Measurements from ENCODE around the gene EVX1. TPM values are rescaled to one million over a fixed set of nuclear protein-coding genes. Genes with fewer than 3 reads are reported as not detected.

The EVX1 gene
- total RNA-seq, 6 donors from 2014 or later, result not detected

GRCh38 chr7:27215356-27215755 is 27.2 kb upstream of the EVX1 start:
- WGBS, 2 donors, result 81 to 85% methylated on average over 2 of the region's 2 CpGs
- Histone ChIP-seq H3K4me1 (peaks cover 11 to 19% (median 15%) of the 10 kb centered on the region in 4 donors), H3K9me3 (no peaks in the 10 kb centered on the region), H3K27ac (no peak overlapping the region), H3K36me3 (no peaks in the 10 kb centered on the region), H3K27me3 (peaks cover 0 to 56% (median 31%) of the 10 kb centered on the region in 4 donors), H3K4me3 (no peak overlapping the region)
- ATAC-seq (ENCODE audit: low FRiP score in 2 of 2) (no peak), DNase-seq (no peak)
- TF ChIP-seq EP300 (IDR thresholded peaks at IDR 0.05) (no peak), POLR2AphosphoS5 (IDR thresholded peaks at IDR 0.05) (no peak), POLR2A (IDR thresholded peaks at IDR 0.05) (no peak)
- TF ChIP-seq, protein P1, sequence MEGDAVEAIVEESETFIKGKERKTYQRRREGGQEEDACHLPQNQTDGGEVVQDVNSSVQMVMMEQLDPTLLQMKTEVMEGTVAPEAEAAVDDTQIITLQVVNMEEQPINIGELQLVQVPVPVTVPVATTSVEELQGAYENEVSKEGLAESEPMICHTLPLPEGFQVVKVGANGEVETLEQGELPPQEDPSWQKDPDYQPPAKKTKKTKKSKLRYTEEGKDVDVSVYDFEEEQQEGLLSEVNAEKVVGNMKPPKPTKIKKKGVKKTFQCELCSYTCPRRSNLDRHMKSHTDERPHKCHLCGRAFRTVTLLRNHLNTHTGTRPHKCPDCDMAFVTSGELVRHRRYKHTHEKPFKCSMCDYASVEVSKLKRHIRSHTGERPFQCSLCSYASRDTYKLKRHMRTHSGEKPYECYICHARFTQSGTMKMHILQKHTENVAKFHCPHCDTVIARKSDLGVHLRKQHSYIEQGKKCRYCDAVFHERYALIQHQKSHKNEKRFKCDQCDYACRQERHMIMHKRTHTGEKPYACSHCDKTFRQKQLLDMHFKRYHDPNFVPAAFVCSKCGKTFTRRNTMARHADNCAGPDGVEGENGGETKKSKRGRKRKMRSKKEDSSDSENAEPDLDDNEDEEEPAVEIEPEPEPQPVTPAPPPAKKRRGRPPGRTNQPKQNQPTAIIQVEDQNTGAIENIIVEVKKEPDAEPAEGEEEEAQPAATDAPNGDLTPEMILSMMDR (IDR thresholded peaks at IDR 0.05), result no peak

DNA sequence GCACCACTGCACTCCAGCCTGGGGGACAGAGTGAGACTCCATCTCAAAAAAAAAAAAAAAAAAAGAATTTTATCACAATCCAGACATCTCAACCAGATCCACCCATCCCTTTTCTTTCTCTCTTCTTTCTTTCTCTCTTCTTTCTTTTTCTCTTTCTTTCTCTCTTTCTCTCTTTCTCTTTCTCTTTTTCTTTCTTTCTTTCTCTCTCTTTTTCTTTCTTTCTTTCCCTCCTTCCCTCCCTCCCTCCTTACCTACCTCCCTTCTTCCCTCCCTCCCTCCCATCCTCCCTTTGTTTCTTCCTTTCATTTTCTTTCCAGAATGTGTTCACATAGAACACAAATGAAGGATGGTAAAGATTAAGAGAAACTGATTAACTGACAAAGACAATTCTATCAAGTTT is 24.7 kb upstream of the EVX1 start:
- Histone ChIP-seq H3K27me3 (peaks cover 2 to 56% (median 19%) of the 10 kb centered on the region in 4 donors), H3K9me3 (no peaks in the 10 kb centered on the region), H3K27ac (no peak overlapping the region), H3K4me3 (no peak overlapping the region), H3K4me1 (peaks cover 6 to 11% (median 10%) of the 10 kb centered on the region in 4 donors), H3K36me3 (no peaks in the 10 kb centered on the region)
- TF ChIP-seq POLR2AphosphoS5 (IDR thresholded peaks at IDR 0.05), result no peak
- DNase-seq (no peak), ATAC-seq (ENCODE audit: low FRiP score in 2 of 2) (no peak)

GRCh38 chr7:27219821-27220220 is 22.8 kb upstream of the EVX1 start:
- no peak for ATAC-seq (ENCODE audit: low FRiP score in 2 of 2)

DNA sequence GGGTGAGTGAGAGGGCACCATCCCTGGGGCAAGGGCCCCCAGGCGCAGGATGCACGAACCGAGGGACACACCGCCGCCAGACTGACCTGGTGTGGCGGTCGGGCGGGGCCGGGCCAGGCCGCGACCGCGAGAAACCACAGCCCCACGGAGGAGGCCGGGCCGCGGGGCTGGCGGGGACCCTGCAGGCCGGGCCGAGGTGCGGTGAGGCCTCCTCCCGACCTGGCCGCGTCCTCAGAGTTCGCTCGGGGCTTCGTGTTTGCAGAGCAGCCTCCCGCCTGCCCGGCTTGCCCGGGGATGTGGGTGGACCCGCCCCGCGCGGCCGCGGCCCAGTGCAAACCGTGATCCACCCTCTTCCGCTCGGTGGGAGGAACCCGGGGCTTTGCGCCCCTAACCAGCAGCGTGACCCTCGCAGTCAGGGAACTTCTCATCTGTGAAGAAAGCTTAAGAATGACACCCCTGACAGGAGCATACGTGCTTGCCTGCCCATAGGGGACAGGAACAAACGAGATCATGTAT is 22.1 kb upstream of the EVX1 start:
- WGBS, 2 donors, result 12 to 47% methylated on average over 2 to 40 of the region's 45 CpGs
- DNase-seq (peak in 1 of 2 donors; percentile 81), ATAC-seq (ENCODE audit: low FRiP score in 2 of 2) (no peak)
- Histone ChIP-seq H3K9me3 (no peaks in the 10 kb centered on the region), H3K4me1 (peaks cover 3 to 9% (median 5%) of the 10 kb centered on the region in 4 donors), H3K27me3 (peaks cover 2 to 58% (median 20%) of the 10 kb centered on the region in 4 donors), H3K4me3 (no peak overlapping the region), H3K27ac (no peak overlapping the region), H3K36me3 (no peaks in the 10 kb centered on the region)
- TF ChIP-seq EP300 (IDR thresholded peaks at IDR 0.05), result no peak
- TF ChIP-seq, protein P1 (IDR thresholded peaks at IDR 0.05), result no peak
- TF ChIP-seq POLR2AphosphoS5 (IDR thresholded peaks at IDR 0.05), result no peak
- no peak for TF ChIP-seq POLR2A (IDR thresholded peaks at IDR 0.05)

More at GRCh38 chr7:27219821-27220220, 22.8 kb upstream of the EVX1 start:
- Histone ChIP-seq H3K27me3 (peaks cover 0 to 52% (median 15%) of the 10 kb centered on the region in 4 donors), H3K4me3 (no peak overlapping the region), H3K9me3 (no peaks in the 10 kb centered on the region), H3K36me3 (no peaks in the 10 kb centered on the region), H3K27ac (no peak overlapping the region), H3K4me1 (peaks cover 0 to 5% (median 4%) of the 10 kb centered on the region in 4 donors)
- no peak for TF ChIP-seq POLR2A (IDR thresholded peaks at IDR 0.05)
- no peak for TF ChIP-seq EP300 (IDR thresholded peaks at IDR 0.05)
- TF ChIP-seq POLR2AphosphoS5 (IDR thresholded peaks at IDR 0.05), result no peak
- TF ChIP-seq, protein P1 (IDR thresholded peaks at IDR 0.05), result no peak
- no peak for DNase-seq
- WGBS, 2 donors, result 38 to 69% methylated on average over 3 to 4 of the region's 4 CpGs

- WGBS, 2 donors, result 83 to 95% methylated on average over 3 of the region's 3 CpGs
- TF ChIP-seq POLR2AphosphoS5 (IDR thresholded peaks at IDR 0.05) (no peak), EP300 (IDR thresholded peaks at IDR 0.05) (no peak)
- TF ChIP-seq, protein P1 (IDR thresholded peaks at IDR 0.05), result no peak
- H3K4me1 ChIP-seq, result peaks cover 3 to 11% (median 6%) of the 10 kb centered on the region in 4 donors
Measured at GRCh38 chr7:27221201-27221797, 21.3 kb upstream of the EVX1 start.

More at GRCh38 chr7:27221201-27221797, 21.3 kb upstream of the EVX1 start:
- no peaks in the 10 kb centered on the region for H3K36me3 ChIP-seq
- no peak overlapping the region for H3K27ac ChIP-seq
- H3K4me3 ChIP-seq, result no peak overlapping the region
- no peaks in the 10 kb centered on the region for H3K9me3 ChIP-seq
- no peak for ATAC-seq (ENCODE audit: low FRiP score in 2 of 2)
- peaks cover 2 to 64% (median 24%) of the 10 kb centered on the region in 4 donors for H3K27me3 ChIP-seq
- no peak for DNase-seq
